ENCODE results near the gene KRTAP5-4.

The KRTAP5-4 gene

GRCh38 chr11:1660111-1660867 is 38.4 kb upstream of the KRTAP5-4 start:
- Histone ChIP-seq H3K4me3 (IDR thresholded peaks at IDR 0.05; ENCODE audit: insufficient read depth, low read depth, low read length) (no peak overlapping the region), H2AFZ (ENCODE audit: low read depth) (no peak overlapping the region), H3K36me3 (ENCODE audit: insufficient read depth) (no peaks in the 10 kb centered on the region), H3K27ac (no peak overlapping the region), H3K27me3 (ENCODE audit: insufficient read depth, low read depth) (peaks cover 44% of the 10 kb centered on the region), H3K4me2 (no peak overlapping the region), H3K79me2 (ENCODE audit: insufficient read depth, low read depth) (no peaks in the 10 kb centered on the region), H3K4me1 (ENCODE audit: low read depth, poor library complexity, severe bottlenecking) (no peaks in the 10 kb centered on the region), H4K20me1 (ENCODE audit: insufficient read depth) (no peaks in the 10 kb centered on the region), H3K9ac (no peak overlapping the region)
- no peak for TF ChIP-seq CTCF (conservative IDR thresholded peaks at IDR 0.05; ENCODE audit: low read depth, low read length)

GRCh38 chr11:1659506-1659905 is 37.6 kb upstream of the KRTAP5-4 start:
- Histone ChIP-seq H3K27me3 (ENCODE audit: insufficient read depth, low read depth) (peaks cover 52% of the 10 kb centered on the region), H2AFZ (ENCODE audit: low read depth) (no peak overlapping the region), H3K4me1 (ENCODE audit: low read depth, poor library complexity, severe bottlenecking) (no peaks in the 10 kb centered on the region), H3K9ac (no peak overlapping the region), H3K4me2 (no peak overlapping the region), H3K36me3 (ENCODE audit: insufficient read depth) (no peaks in the 10 kb centered on the region), H3K4me3 (IDR thresholded peaks at IDR 0.05; ENCODE audit: insufficient read depth, low read depth, low read length) (no peak overlapping the region), H3K79me2 (ENCODE audit: insufficient read depth, low read depth) (no peaks in the 10 kb centered on the region), H4K20me1 (ENCODE audit: insufficient read depth) (no peaks in the 10 kb centered on the region), H3K27ac (no peak overlapping the region)
- no peak for TF ChIP-seq CTCF (conservative IDR thresholded peaks at IDR 0.05; ENCODE audit: low read depth, low read length)

- H3K4me2 ChIP-seq: no peak overlapping the region
- H3K4me3 ChIP-seq (IDR thresholded peaks at IDR 0.05; ENCODE audit: insufficient read depth, low read depth, low read length): no peak overlapping the region
- no peak overlapping the region for H2AFZ ChIP-seq (ENCODE audit: low read depth)
- no peaks in the 10 kb centered on the region for H3K79me2 ChIP-seq (ENCODE audit: insufficient read depth, low read depth)
- peaks cover 78% of the 10 kb centered on the region for H3K27me3 ChIP-seq (ENCODE audit: insufficient read depth, low read depth)
- H3K36me3 ChIP-seq (ENCODE audit: insufficient read depth): no peaks in the 10 kb centered on the region
- TF ChIP-seq CTCF (conservative IDR thresholded peaks at IDR 0.05; ENCODE audit: low read depth, low read length): no peak
- no peak overlapping the region for H3K27ac ChIP-seq
- H3K4me1 ChIP-seq (ENCODE audit: low read depth, poor library complexity, severe bottlenecking): no peaks in the 10 kb centered on the region
- H3K9ac ChIP-seq: no peak overlapping the region
- no peaks in the 10 kb centered on the region for H4K20me1 ChIP-seq (ENCODE audit: insufficient read depth)
Observed at GRCh38 chr11:1656670-1657069, 34.7 kb upstream of the KRTAP5-4 start.

GRCh38 chr11:1656061-1656441 is 34.1 kb upstream of the KRTAP5-4 start:
- H3K9ac ChIP-seq: no peak overlapping the region
- no peak overlapping the region for H2AFZ ChIP-seq (ENCODE audit: low read depth)
- H3K27me3 ChIP-seq (ENCODE audit: insufficient read depth, low read depth): peaks cover 83% of the 10 kb centered on the region
- no peaks in the 10 kb centered on the region for H3K4me1 ChIP-seq (ENCODE audit: low read depth, poor library complexity, severe bottlenecking)
- H3K4me2 ChIP-seq: no peak overlapping the region
- no peak overlapping the region for H3K4me3 ChIP-seq (IDR thresholded peaks at IDR 0.05; ENCODE audit: insufficient read depth, low read depth, low read length)
- TF ChIP-seq CTCF (conservative IDR thresholded peaks at IDR 0.05; ENCODE audit: low read depth, low read length): no peak
- no peaks in the 10 kb centered on the region for H3K79me2 ChIP-seq (ENCODE audit: insufficient read depth, low read depth)
- H4K20me1 ChIP-seq (ENCODE audit: insufficient read depth): no peaks in the 10 kb centered on the region
- H3K36me3 ChIP-seq (ENCODE audit: insufficient read depth): no peaks in the 10 kb centered on the region
- no peak overlapping the region for H3K27ac ChIP-seq

Measured in KMS-11 (cell line).